Ecto neural progenitor cell (in vitro differentiated cells): ENCODE results near the gene ITK.

Experiments used
- DNase-seq: peaks from one replicate; pipeline ENCODE4 v3.0.0-alpha.2; 2018; ENCODE audit warnings: low spot score

ITK gene

GRCh38 chr5:157283434-157283833 is 102.8 kb downstream of the ITK start:
- no peak for DNase-seq

GRCh38 chr5:157284458-157285212 is 104.0 kb downstream of the ITK start:
- no peak for DNase-seq

- DNase-seq: peak; percentile 16
Observed at GRCh38 chr5:157285310-157286035, 104.8 kb downstream of the ITK start.

GRCh38 chr5:157286761-157287211 is 106.1 kb downstream of the ITK start:
- peak; percentile 26 for DNase-seq

- no peak for DNase-seq
Observed at GRCh38 chr5:157288405-157289163, 107.9 kb downstream of the ITK start.

- DNase-seq: peak; percentile 7
Observed at GRCh38 chr5:157289164-157289819, 108.7 kb downstream of the ITK start.

- DNase-seq: no peak
Observed at GRCh38 chr5:157290156-157290980, 109.7 kb downstream of the ITK start.

- DNase-seq: no peak
Observed at GRCh38 chr5:157290981-157291711, 110.5 kb downstream of the ITK start.

GRCh38 chr5:157292599-157292998 is 112.0 kb downstream of the ITK start:
- no peak for DNase-seq

GRCh38 chr5:157294407-157295091 is 113.9 kb downstream of the ITK start:
- DNase-seq: no peak

GRCh38 chr5:157295247-157295646 is 114.6 kb downstream of the ITK start:
- no peak for DNase-seq

GRCh38 chr5:157300564-157300963 is 119.9 kb downstream of the ITK start:
- DNase-seq: peak; percentile 9

GRCh38 chr5:157301066-157301465 is 120.4 kb downstream of the ITK start:
- DNase-seq: no peak

- DNase-seq: no peak
Observed at GRCh38 chr5:157303023-157303422, 122.4 kb downstream of the ITK start.

GRCh38 chr5:157303667-157304327 is 123.2 kb downstream of the ITK start:
- peak; percentile 73 for DNase-seq
